ENCODE results near the gene FAM163B.

DNA sequence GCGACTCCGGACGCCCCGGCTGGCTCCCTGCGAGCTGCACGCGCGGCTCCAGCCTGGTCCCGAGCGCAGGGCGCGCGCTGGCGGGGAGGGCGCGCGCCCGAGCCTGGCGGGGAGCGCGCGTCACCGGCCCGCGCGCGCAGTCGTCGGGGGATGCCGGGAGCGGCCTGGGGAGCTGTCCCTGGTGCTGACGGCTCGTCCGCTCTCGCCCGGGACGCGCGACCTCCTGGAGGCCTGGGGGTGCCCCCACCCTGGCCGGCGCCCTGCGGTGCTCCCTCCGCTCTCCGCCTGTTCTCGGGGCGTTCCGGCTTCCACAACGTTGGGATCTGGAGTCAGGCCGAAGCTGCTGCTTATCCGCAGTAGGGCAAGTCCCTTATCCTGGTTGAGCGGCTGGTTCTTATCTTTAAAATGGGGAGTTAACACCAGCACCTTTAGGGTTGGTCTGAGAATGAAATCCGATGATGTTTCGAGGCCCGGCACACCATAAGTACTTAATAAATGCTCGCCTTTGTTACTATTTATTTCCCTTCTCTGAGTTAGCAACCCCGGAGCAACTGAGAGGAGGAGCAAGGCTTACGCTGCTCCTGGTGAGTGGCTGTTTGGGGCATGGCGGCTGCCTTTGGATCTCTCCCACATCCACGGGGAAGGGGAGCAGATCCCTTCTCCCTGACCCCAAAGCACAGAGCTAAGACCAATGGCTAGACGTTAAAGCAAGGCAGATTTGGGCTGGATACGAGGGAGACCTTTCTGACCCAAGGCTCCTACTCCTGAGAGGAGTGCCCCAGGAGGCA is at the start of gene FAM163B:
- no peak for TF ChIP-seq EZH2phosphoT487 (IDR thresholded peaks at IDR 0.05; ENCODE audit: low read depth, severe bottlenecking, unreplicated experiment)
- TF ChIP-seq, protein P1, sequence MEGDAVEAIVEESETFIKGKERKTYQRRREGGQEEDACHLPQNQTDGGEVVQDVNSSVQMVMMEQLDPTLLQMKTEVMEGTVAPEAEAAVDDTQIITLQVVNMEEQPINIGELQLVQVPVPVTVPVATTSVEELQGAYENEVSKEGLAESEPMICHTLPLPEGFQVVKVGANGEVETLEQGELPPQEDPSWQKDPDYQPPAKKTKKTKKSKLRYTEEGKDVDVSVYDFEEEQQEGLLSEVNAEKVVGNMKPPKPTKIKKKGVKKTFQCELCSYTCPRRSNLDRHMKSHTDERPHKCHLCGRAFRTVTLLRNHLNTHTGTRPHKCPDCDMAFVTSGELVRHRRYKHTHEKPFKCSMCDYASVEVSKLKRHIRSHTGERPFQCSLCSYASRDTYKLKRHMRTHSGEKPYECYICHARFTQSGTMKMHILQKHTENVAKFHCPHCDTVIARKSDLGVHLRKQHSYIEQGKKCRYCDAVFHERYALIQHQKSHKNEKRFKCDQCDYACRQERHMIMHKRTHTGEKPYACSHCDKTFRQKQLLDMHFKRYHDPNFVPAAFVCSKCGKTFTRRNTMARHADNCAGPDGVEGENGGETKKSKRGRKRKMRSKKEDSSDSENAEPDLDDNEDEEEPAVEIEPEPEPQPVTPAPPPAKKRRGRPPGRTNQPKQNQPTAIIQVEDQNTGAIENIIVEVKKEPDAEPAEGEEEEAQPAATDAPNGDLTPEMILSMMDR (IDR thresholded peaks at IDR 0.05; ENCODE audit: poor library complexity): no peak
- no peak for TF ChIP-seq EZH2 (IDR thresholded peaks at IDR 0.05; ENCODE audit: borderline replicate concordance)

Measured in hepatocyte (in vitro differentiated cells).